ENCODE data around the gene IKZF4. TPM values are rescaled to one million over a fixed set of nuclear protein-coding genes. Genes with fewer than 3 reads are reported as not detected.

The IKZF4 gene
- total and polyA plus RNA-seq, 10 of the 15 experiments (the other 5 are each of a cell fraction or from before 2014, with no cell fraction given) = 0.74 to 5.5 (median 1.1) TPM

DNA sequence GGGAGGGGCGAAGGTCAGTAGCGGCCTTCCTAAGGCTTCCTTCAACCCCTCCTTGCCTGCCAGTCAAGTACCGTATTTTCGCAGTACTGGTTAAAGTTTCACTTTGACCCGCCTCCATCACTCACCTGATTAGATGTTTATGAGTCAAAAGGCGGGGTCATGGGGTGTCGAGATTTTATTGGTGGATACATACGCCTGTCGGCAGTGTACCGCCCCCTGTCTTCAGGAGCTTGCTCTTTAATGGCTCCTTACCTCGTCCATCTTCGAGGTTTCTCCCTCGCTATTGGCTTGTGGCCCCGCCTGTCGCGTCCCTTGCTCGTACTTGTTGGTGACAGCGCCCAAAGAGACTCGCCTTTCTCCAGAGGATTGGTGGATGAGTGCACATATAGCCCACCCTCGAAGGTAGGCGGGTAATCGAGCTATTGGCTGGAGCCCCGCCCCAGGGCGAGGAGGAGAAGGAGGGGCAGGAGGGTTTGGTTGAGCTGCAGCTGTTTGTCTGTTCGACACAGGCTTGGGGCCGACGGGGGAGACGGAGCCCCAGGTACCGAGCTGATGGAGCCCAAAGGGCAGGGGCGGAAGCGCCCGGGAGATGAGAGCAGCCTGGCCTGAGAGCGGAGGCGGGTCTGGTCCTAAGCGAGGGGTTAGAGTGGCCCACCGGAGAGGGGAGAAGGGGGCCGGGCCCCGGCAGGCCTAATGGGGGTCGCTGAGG lies 47.1 kb upstream of the IKZF4 start, which contains the start of gene RAB5B:
Gene RAB5B, plus strand, starts transcription at position 480 of the 709 bp plus-strand sequence. CDS start 12,883 bp downstream, outside the sequence.
- Histone ChIP-seq H3K4me2 (ENCODE audit: control insufficient read depth, insufficient read depth) (peak within 1 kb of the TSS; percentile 80), H3K4me3 (peak within 1 kb of the TSS; percentile 88), H3K9me3 (replicated peaks; ENCODE audit: control insufficient read depth, insufficient read depth, low read length) (no peaks in the 10 kb centered on the region), H4K20me1 (ENCODE audit: control insufficient read depth, insufficient read depth) (no peaks in the 10 kb centered on the region), H3K79me2 (ENCODE audit: control insufficient read depth, insufficient read depth, low read length) (peaks cover 44% of the 10 kb centered on the region), H3K4me1 (ENCODE audit: control insufficient read depth, insufficient read depth, low read length) (peaks cover 2% of the 10 kb centered on the region; the same call in 1 of the 2 replicates), H3K36me3 (ENCODE audit: control insufficient read depth in 2 of 2, insufficient read depth in 2 of 2, low read length in 1 of 2) (peaks cover 0 to 14% of the 10 kb centered on the region in 2 experiments), H2AFZ (ENCODE audit: control insufficient read depth, low read depth, low read length) (peak within 1 kb of the TSS; percentile 88), H3K27me3 (replicated peaks in 1 of 2; ENCODE audit: control insufficient read depth in 2 of 2, insufficient read depth in 2 of 2, low read length in 1 of 2) (no peaks in the 10 kb centered on the region), H3K27ac (ENCODE audit: control insufficient read depth, insufficient read depth) (peak within 1 kb of the TSS; percentile 85), H3K9ac (ENCODE audit: control insufficient read depth, insufficient read depth, low read length) (peak within 1 kb of the TSS; percentile 86)
- WGBS (ENCODE audit: insufficient coverage, insufficient replicate concordance, low lambda C conversion rate, missing lambda C conversion rate) = under 1% methylated on average over 39 of the region's 39 CpGs
- ChIA-PET RAD21 (ENCODE audit: unreplicated experiment) (interaction anchor here (0.5 to 3.5 kb wide), 29 partner anchors 11 to 685 kb away, joined by 3 to 56 read pairs (median 4); partner anchors contain the start of genes CD63, DGKA, DNAJC14 and ESYT1), CTCF (interaction anchor here (0.7 to 3.1 kb wide), 18 partner anchors 9 to 235 kb away, joined by 3 to 55 read pairs (median 5); partner anchors contain the start of genes ORMDL2, PYM1 and SUOX), POLR2A (interaction anchor here (0.5 to 3.6 kb wide), 41 partner anchors 10 to 1649 kb away, joined by 3 to 85 read pairs (median 6); partner anchors contain the start of genes CD63, COPZ1, DGKA and DNAJC14), SMC1A (ENCODE audit: uncharacterized antibody, unreplicated experiment) (interaction anchor here (0.8 to 2.9 kb wide), 19 partner anchors 9 to 235 kb away, joined by 3 to 37 read pairs (median 4); partner anchors contain the start of genes DNAJC14, ORMDL2, SARNP and SUOX)
- peak; percentile 91 for ATAC-seq
- BruUV-seq (replicated peaks) = no TSS peak
- peak; percentile 100 for DNase-seq (ENCODE audit: low read depth, low spot score)
- in situ Hi-C loops (cut with MboI) = no loop called here
- intact Hi-C loops (cut with micrococcal nuclease; ENCODE audit: unreplicated experiment) = loop anchor here (1.0 to 5.0 kb wide), 4 partner anchors 42 to 474 kb away; partner anchors contain the start of genes DGKA, DNAJC14, RPS26 and TIMELESS
- peak; percentile 97 for FAIRE-seq
- TF ChIP-seq, protein P1, sequence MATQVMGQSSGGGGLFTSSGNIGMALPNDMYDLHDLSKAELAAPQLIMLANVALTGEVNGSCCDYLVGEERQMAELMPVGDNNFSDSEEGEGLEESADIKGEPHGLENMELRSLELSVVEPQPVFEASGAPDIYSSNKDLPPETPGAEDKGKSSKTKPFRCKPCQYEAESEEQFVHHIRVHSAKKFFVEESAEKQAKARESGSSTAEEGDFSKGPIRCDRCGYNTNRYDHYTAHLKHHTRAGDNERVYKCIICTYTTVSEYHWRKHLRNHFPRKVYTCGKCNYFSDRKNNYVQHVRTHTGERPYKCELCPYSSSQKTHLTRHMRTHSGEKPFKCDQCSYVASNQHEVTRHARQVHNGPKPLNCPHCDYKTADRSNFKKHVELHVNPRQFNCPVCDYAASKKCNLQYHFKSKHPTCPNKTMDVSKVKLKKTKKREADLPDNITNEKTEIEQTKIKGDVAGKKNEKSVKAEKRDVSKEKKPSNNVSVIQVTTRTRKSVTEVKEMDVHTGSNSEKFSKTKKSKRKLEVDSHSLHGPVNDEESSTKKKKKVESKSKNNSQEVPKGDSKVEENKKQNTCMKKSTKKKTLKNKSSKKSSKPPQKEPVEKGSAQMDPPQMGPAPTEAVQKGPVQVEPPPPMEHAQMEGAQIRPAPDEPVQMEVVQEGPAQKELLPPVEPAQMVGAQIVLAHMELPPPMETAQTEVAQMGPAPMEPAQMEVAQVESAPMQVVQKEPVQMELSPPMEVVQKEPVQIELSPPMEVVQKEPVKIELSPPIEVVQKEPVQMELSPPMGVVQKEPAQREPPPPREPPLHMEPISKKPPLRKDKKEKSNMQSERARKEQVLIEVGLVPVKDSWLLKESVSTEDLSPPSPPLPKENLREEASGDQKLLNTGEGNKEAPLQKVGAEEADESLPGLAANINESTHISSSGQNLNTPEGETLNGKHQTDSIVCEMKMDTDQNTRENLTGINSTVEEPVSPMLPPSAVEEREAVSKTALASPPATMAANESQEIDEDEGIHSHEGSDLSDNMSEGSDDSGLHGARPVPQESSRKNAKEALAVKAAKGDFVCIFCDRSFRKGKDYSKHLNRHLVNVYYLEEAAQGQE (IDR thresholded peaks at IDR 0.05; ENCODE audit: low read depth, low read length) = no peak
- TF ChIP-seq CBX3 (IDR thresholded peaks at IDR 0.05; ENCODE audit: borderline replicate concordance, low read depth) = no peak
- no peak for TF ChIP-seq ZNF384 (IDR thresholded peaks at IDR 0.05; ENCODE audit: borderline replicate concordance, low read depth, low read length)
- no peak for TF ChIP-seq CBX5 (IDR thresholded peaks at IDR 0.05; ENCODE audit: low read depth)
- TF ChIP-seq YBX1 (IDR thresholded peaks at IDR 0.05) = no peak
- peak in 1 of 2 experiments; percentile 54; a peak in 1 of 4 replicates for TF ChIP-seq IKZF2 (IDR thresholded peaks at IDR 0.05)
- TF ChIP-seq PAX8 (IDR thresholded peaks at IDR 0.05) = no peak
- peak in 1 of 2 experiments; percentile 31; a peak in 2 of 4 replicates for TF ChIP-seq BHLHE40 (IDR thresholded peaks at IDR 0.05; ENCODE audit: borderline replicate concordance in 1 of 2, low read depth in 2 of 2, low read length in 1 of 2)
- TF ChIP-seq, protein P2, sequence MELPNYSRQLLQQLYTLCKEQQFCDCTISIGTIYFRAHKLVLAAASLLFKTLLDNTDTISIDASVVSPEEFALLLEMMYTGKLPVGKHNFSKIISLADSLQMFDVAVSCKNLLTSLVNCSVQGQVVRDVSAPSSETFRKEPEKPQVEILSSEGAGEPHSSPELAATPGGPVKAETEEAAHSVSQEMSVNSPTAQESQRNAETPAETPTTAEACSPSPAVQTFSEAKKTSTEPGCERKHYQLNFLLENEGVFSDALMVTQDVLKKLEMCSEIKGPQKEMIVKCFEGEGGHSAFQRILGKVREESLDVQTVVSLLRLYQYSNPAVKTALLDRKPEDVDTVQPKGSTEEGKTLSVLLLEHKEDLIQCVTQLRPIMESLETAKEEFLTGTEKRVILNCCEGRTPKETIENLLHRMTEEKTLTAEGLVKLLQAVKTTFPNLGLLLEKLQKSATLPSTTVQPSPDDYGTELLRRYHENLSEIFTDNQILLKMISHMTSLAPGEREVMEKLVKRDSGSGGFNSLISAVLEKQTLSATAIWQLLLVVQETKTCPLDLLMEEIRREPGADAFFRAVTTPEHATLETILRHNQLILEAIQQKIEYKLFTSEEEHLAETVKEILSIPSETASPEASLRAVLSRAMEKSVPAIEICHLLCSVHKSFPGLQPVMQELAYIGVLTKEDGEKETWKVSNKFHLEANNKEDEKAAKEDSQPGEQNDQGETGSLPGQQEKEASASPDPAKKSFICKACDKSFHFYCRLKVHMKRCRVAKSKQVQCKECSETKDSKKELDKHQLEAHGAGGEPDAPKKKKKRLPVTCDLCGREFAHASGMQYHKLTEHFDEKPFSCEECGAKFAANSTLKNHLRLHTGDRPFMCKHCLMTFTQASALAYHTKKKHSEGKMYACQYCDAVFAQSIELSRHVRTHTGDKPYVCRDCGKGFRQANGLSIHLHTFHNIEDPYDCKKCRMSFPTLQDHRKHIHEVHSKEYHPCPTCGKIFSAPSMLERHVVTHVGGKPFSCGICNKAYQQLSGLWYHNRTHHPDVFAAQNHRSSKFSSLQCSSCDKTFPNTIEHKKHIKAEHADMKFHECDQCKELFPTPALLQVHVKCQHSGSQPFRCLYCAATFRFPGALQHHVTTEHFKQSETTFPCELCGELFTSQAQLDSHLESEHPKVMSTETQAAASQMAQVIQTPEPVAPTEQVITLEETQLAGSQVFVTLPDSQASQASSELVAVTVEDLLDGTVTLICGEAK (IDR thresholded peaks at IDR 0.05; ENCODE audit: borderline replicate concordance) = peak; percentile 76; the same call in 1 of the 2 replicates
- TF ChIP-seq, protein P3, sequence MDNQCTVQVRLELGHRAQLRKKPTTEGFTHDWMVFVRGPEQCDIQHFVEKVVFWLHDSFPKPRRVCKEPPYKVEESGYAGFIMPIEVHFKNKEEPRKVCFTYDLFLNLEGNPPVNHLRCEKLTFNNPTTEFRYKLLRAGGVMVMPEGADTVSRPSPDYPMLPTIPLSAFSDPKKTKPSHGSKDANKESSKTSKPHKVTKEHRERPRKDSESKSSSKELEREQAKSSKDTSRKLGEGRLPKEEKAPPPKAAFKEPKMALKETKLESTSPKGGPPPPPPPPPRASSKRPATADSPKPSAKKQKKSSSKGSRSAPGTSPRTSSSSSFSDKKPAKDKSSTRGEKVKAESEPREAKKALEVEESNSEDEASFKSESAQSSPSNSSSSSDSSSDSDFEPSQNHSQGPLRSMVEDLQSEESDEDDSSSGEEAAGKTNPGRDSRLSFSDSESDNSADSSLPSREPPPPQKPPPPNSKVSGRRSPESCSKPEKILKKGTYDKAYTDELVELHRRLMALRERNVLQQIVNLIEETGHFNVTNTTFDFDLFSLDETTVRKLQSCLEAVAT (IDR thresholded peaks at IDR 0.05) = no peak; the same call in 1 of the 2 replicates

Measured in GM12878 (cell line).